GM19372 (cell line): ENCODE data around the gene N4BP3.
"Not testable (repeated sequence)": the region's sequence is repeated elsewhere in the genome, so short reads cannot be mapped to it uniquely, and the experiment has no call there.

Experiments used
- ATAC-seq: cut with Tn5 transposase; IDR thresholded peaks from one replicate; pipeline ENCODE4 v1.9.1; 2021; ENCODE audit warnings: mild to moderate bottlenecking, low read depth, moderate library complexity; ENCODE audit not compliant: unreplicated experiment

Gene N4BP3, protein sequence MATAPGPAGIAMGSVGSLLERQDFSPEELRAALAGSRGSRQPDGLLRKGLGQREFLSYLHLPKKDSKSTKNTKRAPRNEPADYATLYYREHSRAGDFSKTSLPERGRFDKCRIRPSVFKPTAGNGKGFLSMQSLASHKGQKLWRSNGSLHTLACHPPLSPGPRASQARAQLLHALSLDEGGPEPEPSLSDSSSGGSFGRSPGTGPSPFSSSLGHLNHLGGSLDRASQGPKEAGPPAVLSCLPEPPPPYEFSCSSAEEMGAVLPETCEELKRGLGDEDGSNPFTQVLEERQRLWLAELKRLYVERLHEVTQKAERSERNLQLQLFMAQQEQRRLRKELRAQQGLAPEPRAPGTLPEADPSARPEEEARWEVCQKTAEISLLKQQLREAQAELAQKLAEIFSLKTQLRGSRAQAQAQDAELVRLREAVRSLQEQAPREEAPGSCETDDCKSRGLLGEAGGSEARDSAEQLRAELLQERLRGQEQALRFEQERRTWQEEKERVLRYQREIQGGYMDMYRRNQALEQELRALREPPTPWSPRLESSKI

DNA sequence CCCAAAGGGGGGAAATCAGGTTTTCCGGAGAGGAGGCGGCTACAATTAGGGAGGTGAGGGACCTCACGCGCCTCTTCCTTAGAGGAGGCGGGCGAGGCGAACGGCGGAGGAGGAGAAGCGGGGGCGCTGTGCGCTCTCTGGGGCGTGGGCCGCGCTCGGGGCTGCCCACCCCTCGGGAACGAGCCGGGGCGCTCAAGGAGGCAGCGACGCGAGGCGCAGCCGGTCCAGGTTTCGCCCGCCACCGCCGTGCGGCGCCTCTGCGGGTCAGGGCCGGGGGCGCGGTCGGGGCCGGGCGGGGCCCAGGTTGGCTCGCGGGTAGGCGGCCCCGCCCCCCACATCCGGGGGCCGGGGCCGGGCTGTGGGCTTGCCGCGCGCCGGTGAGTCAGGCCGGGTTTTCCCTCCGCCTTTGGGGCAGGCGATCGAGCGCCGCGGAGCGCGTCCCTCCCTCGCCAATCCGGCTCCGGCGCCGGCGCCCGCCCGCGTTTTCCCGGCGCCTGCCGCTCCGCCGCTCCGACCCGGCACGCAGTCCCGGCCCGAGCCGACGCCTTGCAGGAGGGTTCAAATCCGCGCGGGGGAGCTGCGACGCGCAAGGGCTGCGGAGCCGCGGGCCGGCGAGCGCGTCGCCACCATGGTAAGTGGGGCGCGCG, at the start of gene N4BP3:
N4BP3 (plus strand) TSS at position 392 of the 647 bp plus-strand sequence. CDS start 6,052 bp downstream, outside the sequence.
- peak; percentile 54 for ATAC-seq

DNA sequence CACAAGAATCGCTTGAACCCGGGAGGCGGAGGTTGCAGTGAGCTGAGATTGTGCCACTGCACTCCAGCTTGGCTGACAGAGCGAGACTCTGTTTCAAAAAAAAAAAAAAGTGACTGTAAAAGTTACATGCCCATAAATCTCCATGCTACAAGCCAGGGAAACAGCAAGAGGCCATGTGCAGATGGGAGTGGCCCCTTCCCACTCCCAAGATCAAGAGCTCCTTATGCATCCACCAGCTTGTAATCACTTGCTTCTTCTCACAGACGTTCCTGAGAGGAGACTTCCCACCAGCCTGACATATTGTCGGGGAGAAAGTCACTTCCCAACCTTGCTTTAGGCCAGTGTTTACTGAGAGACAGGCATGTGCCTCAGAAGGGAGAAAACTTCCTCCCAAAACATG, 45.6 kb upstream of the N4BP3 start:
- ATAC-seq = no peak

DNA sequence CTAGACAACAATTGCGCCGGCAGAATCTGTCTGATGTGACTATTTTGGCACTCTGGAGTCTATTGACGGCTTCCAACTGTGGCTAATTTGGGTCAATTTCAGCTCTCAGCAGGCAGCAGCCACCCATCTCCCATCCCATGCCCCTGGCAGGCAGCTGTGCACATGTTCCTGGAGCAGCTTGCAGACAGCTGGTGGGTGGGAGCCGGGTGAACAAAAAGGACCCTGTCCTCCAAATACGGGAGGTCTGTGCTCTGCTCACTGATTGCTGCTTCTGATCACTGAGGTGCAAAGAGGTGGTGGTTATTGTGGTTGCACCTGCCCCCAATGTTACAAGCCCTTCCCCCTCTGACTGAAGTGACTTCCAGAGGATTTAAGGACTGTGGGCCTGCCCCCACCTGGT, 45.0 kb upstream of the N4BP3 start:
- ATAC-seq = no peak

DNA sequence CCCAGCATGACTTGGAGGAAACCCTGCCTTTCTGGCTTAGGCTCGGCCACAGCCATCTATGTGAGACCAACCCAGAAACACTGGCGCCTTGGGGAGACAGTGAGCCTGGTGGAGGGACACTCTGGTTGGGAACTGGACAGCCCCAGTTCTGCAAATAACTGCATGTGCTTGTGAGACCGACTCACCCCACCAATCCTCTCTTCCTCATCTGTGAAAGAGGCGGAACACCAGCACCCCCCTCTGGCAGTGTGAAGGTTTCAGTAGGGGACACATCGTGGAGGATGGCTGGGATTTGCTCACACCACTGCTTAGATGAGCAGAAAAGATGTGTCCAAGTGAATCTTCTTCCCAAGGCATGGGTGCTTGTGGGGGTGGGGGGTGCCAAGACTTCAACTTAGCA, 43.4 kb upstream of the N4BP3 start:
- ATAC-seq = no peak

DNA sequence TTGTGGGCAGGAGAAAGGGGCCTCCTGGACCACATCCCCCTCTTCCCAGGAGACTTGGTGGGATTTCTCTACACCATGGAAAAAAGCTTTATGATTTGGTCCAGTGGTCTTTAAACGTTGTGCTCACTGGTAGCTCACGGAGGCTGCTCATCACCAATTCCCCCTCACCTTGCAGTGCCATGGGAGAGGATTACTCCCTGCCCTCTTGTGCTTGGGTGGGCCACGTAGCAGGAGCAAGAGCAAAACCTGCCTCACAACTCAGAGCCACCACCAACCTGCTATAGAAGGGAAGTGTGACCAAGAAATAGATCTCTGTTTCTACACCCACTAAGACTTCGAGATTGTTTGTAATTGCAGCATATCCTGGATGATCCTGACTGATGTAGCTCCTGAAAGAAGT, 42.2 kb upstream of the N4BP3 start:
- ATAC-seq = no peak

DNA sequence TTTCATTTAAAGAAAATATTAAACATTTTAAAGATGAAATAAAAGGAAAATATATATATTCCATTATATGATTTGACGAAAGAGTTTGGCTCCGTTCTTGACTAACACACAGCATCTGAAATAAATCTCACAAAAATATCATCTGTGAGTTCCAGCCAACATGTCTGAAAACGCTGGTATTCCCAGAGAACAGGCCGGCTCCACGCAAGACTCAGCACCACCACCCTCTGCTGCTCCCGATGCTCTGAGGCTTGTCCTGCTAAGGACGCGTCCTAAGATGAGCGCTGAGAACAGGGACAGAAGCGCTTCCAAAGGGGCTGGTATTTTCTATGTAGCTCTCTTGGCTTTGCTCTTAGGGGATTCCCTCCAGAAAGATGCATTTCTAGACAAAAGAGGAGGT, 40.6 kb upstream of the N4BP3 start:
- ATAC-seq = no peak

DNA sequence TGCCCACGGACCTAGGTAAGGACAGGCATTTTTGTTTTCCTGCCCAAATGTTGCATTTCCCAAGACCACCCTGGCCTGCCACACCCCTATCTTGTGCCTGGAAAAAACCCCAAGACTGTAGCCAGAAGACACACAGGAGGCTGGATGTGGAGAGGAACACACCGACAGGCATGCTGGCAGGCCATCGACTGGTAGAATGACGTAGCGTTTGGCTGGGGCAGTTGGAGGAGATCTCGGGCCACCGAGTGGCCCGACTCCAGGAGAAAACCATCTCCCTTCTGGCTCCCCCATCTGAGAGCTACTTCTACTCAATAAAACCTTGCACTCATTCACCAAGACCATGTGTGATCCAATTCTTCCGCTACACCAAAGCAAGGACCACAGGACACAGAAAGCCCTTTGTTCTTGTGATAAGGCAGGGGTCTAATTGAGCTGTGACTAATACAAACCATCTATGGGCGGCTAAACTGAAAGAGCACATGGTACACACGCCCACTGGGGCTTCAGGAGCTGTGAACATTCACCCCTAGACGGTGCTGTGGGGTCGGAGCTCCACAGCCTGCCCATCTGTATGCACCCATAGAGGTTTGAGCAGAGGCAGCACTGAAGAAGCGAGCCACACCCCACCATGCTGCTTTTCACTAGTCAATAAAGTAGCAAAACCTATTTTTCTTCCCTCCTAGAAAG, 38.9 kb upstream of the N4BP3 start:
- no peak for ATAC-seq

DNA sequence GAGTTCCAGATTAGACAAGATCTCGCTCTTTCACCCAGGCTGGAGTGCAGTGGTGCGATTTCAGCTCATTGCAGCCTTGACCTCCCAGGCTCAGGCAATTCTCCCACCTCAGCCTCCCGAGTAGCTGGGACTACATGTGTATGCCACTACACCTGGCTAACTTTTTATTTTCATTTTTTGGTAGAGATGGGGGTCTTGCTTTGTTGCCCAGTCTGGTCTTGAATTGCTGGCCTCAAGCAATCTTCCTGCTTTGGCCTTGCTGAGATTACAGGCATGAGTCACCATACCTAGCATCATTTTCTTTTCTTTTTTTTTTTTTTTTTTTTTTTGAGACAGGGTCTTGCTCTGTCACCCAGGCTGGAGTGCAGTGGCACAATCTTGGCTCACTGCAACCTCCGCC, 36.4 kb upstream of the N4BP3 start:
- ATAC-seq = not testable (repeated sequence)

DNA sequence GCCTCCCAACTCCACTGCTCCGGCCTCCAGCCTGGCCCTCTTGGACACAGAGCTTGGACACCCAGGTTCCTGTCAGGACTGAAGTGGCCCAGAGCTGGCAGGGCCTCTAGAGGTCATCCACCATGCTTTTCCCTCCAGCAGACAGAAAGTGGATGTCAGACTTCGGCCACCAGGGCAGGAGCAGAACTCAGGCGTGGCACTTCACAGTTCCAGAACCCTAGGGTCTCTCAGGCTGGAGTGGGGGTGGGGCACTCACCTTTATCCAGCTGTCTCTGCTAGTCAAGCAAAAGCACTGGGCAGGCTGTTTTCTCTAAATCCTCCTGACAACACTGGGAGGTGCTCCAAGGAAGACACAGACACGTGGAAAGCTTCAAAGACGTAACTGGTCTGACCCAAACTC, 35.6 kb upstream of the N4BP3 start:
- no peak for ATAC-seq

DNA sequence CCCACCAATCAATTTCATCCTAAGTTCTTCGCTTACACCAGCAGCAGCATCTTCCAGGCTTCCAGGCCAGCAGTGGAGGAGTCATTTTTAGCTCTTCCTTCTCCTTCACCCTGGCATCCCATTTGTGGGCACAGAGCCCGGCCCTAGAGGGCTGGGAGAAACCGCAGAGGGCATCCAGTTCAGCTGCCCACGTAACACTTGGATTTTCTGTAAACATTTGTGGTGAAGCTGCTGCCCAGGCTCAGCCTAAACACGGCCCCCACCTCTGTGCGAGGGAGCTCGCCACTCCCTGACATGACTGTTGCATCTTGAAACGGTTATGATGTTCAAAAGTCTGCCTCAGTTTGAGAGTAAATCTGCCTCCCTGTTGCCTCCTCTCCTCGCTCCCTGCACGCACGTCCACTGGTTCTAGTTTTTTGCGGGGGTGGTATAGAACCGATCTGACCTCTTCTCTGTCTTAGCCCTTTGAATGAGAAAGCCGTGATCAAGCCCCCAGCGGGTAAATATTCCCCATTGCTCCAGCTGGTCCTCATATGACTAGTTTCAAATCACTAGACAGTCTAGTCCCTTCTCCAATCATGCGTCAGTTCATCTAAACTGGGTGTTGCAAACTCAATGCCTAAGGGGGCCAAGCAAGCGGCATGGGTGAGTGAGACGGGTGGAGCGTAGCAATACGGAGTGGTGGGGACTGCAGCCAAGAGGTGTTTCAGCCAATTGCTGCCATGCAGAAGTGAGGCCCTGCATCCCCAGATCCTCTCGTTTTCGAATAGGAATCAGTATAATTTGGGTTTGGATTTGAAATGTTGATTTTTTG, 34.9 kb upstream of the N4BP3 start:
- no peak for ATAC-seq

DNA sequence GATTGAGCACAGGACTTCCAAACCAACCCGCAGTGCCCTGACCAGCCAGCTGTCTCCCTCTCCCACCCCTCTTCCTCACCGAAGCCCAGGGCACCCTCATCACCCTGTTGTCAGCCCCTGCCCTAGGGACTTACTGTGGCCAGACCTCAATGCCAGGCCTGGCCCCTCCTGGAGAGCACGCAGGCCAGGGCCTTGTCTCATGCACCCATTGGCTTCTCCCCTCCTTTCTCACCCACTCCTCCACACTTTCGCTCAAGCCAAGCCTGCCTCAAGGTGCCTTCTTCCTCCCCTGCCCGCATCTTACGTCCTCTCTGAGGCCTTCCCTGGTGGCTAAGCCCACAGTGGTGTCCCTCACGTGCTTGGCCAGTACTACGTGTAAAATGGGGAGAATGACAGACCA, 33.3 kb upstream of the N4BP3 start:
- ATAC-seq = no peak

DNA sequence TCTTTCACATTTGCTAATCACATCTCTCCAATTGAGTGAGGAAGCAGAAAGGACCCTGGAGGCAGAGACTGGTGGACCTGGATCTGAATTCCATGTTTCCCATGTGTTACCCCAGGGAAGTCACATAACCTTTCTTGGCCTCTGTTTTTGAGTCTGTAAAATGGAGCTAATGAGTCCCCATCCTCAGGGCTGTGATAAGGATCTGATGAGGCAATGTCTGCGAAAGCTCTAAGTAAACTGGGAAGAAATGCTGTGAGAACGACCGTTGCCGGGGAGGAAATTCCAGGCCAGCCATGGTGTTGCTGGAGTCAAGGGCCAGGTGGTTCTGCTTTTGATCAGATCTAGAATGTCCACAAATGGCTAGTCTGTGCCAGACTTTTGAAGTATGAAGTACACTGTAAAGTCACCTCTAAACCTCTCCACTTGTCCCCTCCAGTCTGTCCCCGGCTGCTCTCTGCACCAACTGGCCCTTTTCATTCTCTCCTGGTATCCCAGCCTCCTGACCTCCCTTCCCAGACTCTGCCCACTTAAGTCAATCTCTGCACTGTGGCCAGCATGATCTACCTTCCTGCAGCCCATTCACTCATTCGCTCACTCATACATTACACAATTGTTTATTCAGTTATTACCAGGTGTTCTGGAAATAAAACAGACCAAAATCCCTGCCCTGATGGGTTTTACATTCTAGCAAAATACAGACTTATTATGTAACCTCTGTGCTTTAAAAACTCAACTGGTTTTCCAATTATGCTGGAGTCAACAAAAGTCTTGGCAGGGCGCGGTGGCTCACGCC, 32.5 kb upstream of the N4BP3 start:
- no peak for ATAC-seq

DNA sequence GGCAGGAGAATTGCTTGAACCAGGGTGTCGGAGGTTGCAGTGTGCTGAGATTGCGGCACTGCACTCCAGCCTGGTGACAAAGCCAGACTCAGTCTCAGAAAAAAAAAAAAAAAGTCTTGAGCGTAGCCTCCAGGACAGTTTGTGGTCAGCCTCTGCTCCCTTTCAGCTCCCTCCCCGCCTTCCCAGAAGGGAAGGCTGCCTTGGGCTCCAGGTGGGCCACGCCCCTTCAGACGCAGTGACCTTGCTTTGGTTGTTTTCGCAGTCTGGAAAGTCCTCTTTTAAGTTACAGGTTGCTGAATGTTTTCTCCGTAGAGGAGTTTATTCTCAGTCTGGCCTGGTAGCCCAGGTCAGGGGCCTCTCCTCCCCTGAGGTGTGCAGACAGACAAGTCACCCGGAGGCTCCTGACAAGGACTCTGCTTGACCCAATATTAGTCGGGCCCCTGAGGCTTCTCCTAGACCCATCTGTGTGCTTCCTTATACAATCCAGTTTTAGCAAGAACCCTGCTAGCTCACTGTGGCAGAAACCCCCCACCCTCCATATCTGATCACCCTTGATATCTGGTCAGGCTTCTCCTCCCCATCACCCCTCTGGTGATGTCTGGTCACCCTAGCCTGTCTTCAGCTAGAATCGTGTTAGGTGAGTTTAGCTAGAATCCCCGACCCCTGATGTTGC, 31.6 kb upstream of the N4BP3 start:
- ATAC-seq = no peak

DNA sequence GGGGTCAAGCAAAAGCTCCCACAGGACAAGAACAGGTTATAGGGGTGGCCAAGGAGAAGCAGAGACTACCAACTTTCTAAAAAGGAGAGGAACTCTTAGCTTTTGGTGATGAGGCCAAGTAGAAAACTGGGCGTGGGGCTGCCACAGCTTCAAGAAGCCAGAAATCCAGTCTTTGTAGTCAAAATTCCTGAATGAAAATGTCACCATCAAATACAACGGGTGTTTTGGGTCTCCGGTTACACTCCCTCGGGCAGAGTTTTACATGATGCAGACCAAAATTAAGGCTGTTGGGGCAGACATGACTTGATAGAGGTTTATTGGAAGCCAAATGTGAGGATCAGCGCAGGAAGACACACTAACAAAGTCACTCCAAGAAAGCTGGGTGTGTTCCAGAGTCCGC, 29.4 kb upstream of the N4BP3 start:
- ATAC-seq = no peak

DNA sequence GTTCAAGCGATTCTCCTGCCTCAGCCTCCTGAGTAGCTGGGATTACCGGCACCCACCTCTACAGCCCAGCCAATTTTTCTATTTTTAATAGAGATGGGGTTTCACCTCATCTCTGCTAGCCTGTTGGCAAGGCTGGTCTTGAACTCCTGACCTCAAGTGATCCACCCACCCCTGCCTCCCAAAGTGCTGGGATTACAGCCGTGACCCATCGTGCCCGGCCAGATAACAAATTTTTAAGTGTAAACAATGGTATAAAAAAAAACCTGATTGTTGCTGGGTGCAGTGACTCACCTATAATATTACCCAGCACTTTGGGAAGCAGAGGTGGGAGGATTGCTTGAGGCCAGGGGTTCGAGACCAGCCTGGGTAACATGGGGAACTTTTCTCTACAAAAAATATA, 28.0 kb upstream of the N4BP3 start:
- no peak for ATAC-seq

DNA sequence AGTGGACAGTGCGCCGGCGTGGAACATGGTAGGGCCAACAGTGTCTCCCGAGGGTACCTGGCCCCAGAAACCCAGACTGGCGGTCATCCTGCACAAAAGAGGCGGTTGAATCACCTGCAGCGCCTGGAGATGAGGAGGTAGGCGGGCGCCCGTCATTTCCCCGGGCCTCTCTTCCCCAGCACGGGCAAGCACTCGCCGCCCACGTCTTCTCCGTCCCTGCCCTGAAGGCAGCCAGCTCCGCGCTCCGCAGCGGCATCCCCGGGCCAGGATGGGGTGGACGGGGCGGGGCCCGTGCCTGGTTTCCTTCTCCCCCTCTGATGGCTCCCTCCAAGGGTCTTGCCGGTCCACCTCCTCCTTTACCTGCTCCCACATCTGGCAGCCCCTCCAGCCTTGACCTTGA, 27.1 kb upstream of the N4BP3 start:
- no peak for ATAC-seq

DNA sequence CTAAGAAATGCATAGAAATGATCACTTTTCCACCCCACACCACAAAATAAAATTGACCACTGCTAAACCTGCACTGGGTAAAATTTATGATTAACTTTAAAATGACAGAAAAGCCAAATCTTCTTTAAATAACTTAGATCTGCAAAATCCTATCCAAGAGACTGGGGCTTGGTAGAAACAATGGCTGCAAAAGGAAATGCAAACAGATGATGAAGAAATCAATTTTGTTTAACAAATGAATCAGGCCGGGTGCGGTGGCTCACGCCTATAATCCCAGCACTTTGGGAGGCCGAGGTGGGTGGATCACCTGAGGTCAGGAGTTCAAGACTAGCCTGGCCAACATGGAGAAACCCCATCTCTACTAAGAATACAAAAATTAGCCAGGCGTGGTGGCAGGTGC, 26.1 kb upstream of the N4BP3 start:
- not testable (repeated sequence) for ATAC-seq

DNA sequence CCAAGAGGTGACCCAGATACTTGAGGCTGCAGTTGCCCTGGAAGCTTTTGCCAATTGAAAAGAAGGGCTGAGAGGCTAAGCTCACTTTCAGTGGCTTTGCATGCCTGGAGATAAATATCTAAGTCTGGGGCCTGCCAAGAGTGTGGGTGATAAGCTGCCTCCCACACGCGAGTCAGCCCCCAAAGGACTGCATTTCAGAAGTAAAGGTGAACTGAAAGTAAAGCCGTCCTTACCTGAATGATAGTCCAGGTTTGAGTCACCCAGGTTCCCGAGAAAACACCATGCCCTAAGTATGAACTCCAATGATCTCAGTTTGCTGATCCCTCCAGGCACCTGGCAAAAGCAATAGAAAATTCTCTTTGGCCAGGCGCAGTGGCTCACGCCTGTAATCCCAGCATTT, 22.5 kb upstream of the N4BP3 start:
- ATAC-seq = no peak

DNA sequence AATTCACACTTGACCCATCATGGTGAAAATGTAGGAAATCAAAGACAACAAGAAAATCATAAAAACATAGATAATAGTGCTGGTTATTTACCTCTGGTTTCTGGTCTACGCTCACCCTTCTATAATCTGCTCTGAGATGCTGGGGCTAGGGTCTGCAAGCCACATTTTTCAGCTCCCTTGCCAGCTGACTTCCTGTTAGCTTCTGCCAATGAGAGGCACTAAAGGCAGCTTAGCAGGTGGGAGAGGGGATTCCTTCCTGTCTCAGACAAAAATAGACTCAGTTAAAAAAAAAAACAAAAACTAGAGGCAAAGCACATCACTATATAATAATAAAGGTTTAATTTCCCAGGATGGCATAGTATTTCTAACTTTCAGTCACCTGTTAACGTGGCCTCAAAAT, 20.2 kb upstream of the N4BP3 start:
- ATAC-seq = no peak
